ENCODE data around the gene GARIN3. TPM values are rescaled to one million over a fixed set of nuclear protein-coding genes. Genes with fewer than 3 reads are reported as not detected.
"Not testable (repeated sequence)": the region's sequence is repeated elsewhere in the genome, so short reads cannot be mapped to it uniquely, and the experiment has no call there.

Gene GARIN3
- not detected for polyA plus RNA-seq

DNA sequence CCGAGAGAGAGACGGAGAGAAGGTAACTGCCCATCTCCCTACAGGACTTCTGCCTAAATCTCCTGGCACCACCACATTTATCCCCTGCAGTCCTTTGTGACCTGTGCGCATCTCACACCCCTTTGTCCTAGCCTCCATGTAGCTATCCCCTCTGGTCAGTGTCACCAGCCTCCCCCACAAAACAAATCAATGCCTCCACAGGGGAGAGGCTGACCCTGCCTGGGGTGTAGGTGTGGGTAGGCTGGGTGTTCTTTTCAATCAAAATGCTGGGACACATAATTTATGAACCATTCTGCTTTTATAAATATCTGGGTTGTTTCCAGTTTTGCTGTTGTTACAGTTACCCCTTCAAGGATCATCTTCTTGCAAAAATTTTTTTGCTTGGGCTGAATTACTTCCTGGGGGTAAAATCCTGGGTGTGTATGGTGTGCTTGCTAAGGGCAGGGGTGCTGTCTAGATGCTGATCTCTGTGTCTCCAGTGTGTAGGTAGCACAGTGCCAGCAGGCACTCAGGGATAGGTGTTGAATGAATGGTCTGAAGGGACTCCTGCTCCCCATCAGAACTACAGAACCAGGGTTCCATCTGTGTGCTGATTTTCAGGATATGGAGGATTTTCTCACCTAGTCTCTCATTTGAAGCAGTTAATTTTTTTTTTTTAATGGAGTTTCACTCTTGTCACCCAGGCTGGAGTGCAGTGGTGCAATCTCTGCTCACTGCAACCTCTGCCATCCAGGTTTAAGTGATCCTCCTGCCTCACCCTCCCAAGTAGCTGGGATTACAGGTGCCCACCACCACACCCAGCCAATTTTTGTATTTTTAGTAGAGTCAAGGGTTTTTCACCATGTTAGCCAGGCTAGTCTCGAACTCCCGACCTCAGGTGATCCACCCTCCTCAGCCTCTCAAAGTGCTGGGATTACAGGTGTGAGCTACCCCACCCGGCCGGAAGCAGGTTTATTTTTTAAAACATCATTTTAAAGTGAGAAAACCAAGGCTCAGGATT, at the start of gene GARIN3:
Gene GARIN3, minus strand, starts transcription at position 51 of the 1,000 bp plus-strand sequence. CDS start 96 bp downstream, outside the sequence.
- 83 to 88% methylated on average over 7 of the region's 7 CpGs for WGBS, 2 donors
- no peaks in the 10 kb centered on the region for H3K9me3 ChIP-seq (ENCODE audit: control insufficient read depth in 2 of 2, insufficient read depth in 1 of 2, low read depth in 1 of 2, low read length in 1 of 2)
- H3K27me3 ChIP-seq (ENCODE audit: control insufficient read depth in 1 of 2, insufficient read depth in 2 of 2, low read length in 2 of 2), result no peaks in the 10 kb centered on the region
- no peaks in the 10 kb centered on the region for H3K36me3 ChIP-seq (ENCODE audit: control insufficient read depth in 2 of 2, insufficient read depth in 2 of 2, low read length in 1 of 2)
- no peak within 1 kb of the TSS for H3K4me3 ChIP-seq (ENCODE audit: low read depth in 1 of 2, low read length in 2 of 2)
- no peaks in the 10 kb centered on the region for H3K4me1 ChIP-seq (ENCODE audit: control insufficient read depth in 2 of 2, insufficient read depth in 2 of 2, low read length in 1 of 2)
- H3K27ac ChIP-seq (ENCODE audit: low read depth in 2 of 2, low read length in 1 of 2), result no peak within 1 kb of the TSS

DNA sequence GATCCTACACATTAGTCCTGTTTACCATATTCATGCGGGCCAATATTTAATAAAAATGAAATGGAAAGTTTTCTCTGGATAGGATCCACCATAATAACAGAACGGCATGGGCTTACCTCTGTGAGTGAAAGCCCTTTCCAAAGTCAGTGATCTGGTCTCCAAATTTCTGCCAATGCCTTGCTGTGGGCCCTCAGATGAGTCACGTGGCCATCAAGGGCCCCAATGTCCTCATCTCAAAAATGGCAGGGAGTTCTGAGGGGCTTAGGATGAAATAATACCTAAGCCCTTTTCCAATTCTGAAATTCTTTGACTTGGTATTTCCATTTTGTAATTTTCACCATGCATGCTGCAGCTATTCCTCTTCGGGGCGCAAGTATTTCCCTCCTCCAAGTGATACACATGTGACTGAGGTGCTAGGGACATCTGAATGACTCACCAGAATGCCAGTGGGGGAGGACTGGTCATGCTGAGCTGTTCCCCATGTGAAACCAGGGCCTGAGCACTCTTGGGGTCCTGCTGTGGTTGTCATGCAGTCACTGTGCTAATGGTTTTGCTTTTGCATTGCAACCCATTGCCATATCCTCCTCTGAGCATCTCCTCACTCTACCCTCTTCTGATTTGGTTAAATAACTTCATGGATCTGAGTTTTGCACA, 49.6 kb upstream of the GARIN3 start:
- Histone ChIP-seq H3K4me1 (ENCODE audit: control insufficient read depth in 2 of 2, insufficient read depth in 2 of 2, low read length in 1 of 2) (no peaks in the 10 kb centered on the region), H3K36me3 (ENCODE audit: control insufficient read depth in 2 of 2, insufficient read depth in 2 of 2, low read length in 1 of 2) (no peaks in the 10 kb centered on the region), H3K27me3 (ENCODE audit: control insufficient read depth in 1 of 2, insufficient read depth in 2 of 2, low read length in 2 of 2) (no peaks in the 10 kb centered on the region), H3K4me3 (ENCODE audit: low read depth in 1 of 2, low read length in 2 of 2) (no peak overlapping the region), H3K9me3 (ENCODE audit: control insufficient read depth in 2 of 2, insufficient read depth in 1 of 2, low read depth in 1 of 2, low read length in 1 of 2) (no peaks in the 10 kb centered on the region), H3K27ac (ENCODE audit: low read depth in 2 of 2, low read length in 1 of 2) (no peak overlapping the region)
- 76 to 78% methylated on average over 5 of the region's 5 CpGs for WGBS, 2 donors

DNA sequence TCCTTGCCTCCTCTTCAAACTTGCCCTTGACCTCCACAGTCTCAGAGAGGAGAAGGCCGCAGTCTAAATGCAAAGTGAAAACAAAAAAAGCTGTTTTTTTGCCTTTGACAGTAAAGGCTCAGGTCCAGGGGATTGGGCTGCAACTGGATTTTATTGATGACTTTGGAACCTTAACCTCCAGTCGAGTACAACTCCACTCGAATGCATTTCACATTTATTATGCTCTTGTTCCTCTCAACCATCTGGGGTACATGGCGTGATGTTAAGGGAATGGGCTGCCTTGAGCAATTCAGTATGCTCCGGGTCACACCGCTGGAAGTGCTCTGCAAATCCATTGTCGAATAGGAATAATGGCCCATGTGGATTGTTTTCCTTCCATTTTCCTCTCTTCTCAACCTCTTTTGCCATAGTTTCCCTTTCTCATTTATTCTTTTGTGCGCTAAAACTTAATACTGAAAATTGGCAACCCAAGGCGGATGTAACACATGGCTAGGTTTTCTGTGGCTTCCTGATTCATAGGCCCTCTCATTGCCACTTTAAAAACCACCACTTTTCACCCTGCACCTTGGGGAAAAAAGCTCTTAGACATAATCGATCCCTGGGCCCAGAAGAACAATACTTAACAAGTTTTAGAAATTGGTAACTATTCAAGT, 48.9 kb upstream of the GARIN3 start:
- Histone ChIP-seq H3K4me3 (ENCODE audit: low read depth in 1 of 2, low read length in 2 of 2) (no peak overlapping the region), H3K27me3 (ENCODE audit: control insufficient read depth in 1 of 2, insufficient read depth in 2 of 2, low read length in 2 of 2) (no peaks in the 10 kb centered on the region), H3K36me3 (ENCODE audit: control insufficient read depth in 2 of 2, insufficient read depth in 2 of 2, low read length in 1 of 2) (no peaks in the 10 kb centered on the region), H3K4me1 (ENCODE audit: control insufficient read depth in 2 of 2, insufficient read depth in 2 of 2, low read length in 1 of 2) (no peaks in the 10 kb centered on the region), H3K27ac (ENCODE audit: low read depth in 2 of 2, low read length in 1 of 2) (peak overlapping the region in 1 of 2 donors; percentile 17), H3K9me3 (ENCODE audit: control insufficient read depth in 2 of 2, insufficient read depth in 1 of 2, low read depth in 1 of 2, low read length in 1 of 2) (no peaks in the 10 kb centered on the region)
- WGBS, 2 donors, result 77 to 81% methylated on average over 10 of the region's 10 CpGs

DNA sequence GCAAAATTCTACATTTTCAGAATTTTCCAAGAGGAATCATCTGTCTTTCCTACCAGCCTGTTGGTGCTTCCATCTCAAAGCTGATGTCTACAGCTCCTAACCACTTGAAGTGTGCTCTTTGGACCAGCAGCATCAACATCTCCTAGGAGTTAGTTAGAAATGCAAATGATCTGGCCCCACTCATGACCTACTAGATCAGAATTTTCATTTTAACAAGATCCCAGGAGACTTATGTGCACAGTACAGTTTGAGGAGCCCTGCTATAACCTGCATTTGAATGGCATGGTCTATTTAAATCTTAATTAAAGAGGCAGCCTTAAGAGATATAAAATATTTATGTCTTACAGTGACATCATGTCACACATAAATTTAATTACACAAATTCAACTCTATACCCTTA, 48.4 kb upstream of the GARIN3 start:
- H3K36me3 ChIP-seq (ENCODE audit: control insufficient read depth in 2 of 2, insufficient read depth in 2 of 2, low read length in 1 of 2), result no peaks in the 10 kb centered on the region

DNA sequence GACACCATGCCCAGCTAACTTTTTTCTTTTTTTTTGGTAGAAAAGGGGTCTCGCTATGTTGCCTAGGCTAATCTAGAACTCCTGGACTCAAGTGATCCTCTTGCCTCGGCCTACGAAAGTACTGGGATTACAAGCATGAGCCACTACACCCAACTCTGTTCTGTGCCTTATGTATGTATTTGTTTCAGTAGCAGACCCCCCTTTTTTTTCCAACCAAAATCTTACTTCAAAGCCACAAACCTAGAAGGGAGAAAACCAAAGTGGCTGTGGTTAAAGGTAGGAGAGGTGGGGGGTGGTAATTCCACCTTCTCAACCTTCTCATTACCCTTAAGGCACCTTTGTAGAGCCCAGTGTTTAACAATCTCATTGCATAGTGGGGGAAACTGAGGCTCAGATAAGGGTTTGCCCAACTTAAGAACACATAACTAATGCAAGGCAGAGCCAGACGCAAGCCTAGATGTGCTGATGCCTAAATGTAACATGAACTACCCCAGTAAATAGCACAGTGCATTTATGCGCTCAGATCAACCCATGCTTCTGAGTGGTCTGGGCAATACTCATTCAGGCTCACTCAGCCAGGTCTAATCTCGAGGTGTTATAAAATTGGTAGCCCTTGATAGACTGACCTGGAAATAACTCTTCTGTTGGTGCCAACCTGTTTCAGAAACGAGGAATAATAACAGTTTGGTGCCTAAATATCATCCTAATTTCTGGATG, 47.6 kb upstream of the GARIN3 start:
- no peaks in the 10 kb centered on the region for H3K36me3 ChIP-seq (ENCODE audit: control insufficient read depth in 2 of 2, insufficient read depth in 2 of 2, low read length in 1 of 2)
- WGBS, 2 donors, result 76 to 84% methylated on average over 7 of the region's 7 CpGs
- no peaks in the 10 kb centered on the region for H3K9me3 ChIP-seq (ENCODE audit: control insufficient read depth in 2 of 2, insufficient read depth in 1 of 2, low read depth in 1 of 2, low read length in 1 of 2)
- no peaks in the 10 kb centered on the region for H3K27me3 ChIP-seq (ENCODE audit: control insufficient read depth in 1 of 2, insufficient read depth in 2 of 2, low read length in 2 of 2)
- no peaks in the 10 kb centered on the region for H3K4me1 ChIP-seq (ENCODE audit: control insufficient read depth in 2 of 2, insufficient read depth in 2 of 2, low read length in 1 of 2)
- H3K4me3 ChIP-seq (ENCODE audit: low read depth in 1 of 2, low read length in 2 of 2), result no peak overlapping the region
- no peak overlapping the region for H3K27ac ChIP-seq (ENCODE audit: low read depth in 2 of 2, low read length in 1 of 2)

More for the DNA sequence above, 48.4 kb upstream of the GARIN3 start:
- Histone ChIP-seq H3K27me3 (ENCODE audit: control insufficient read depth in 1 of 2, insufficient read depth in 2 of 2, low read length in 2 of 2) (no peaks in the 10 kb centered on the region), H3K27ac (ENCODE audit: low read depth in 2 of 2, low read length in 1 of 2) (no peak overlapping the region), H3K4me3 (ENCODE audit: low read depth in 1 of 2, low read length in 2 of 2) (no peak overlapping the region), H3K4me1 (ENCODE audit: control insufficient read depth in 2 of 2, insufficient read depth in 2 of 2, low read length in 1 of 2) (no peaks in the 10 kb centered on the region), H3K9me3 (ENCODE audit: control insufficient read depth in 2 of 2, insufficient read depth in 1 of 2, low read depth in 1 of 2, low read length in 1 of 2) (no peaks in the 10 kb centered on the region)

DNA sequence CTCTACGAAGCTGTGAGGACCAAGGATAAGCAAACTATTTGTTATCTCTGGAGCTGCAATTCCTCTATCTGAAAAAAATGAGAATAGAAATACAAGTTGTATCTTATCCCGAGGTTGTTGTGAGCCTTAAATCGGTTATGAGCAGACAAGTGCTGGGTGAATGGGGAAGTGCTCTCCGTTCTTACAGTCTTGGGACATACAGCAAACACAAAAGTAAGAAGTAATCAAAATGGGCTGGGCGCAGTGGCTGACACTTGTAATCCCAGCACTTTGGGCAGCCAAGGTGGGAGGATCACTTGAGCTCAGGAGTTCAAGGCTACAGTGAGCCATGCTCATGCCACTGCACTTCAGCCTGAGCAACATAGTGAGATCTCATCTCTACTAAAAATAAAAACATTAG, 46.2 kb upstream of the GARIN3 start:
- Histone ChIP-seq H3K4me1 (ENCODE audit: control insufficient read depth in 2 of 2, insufficient read depth in 2 of 2, low read length in 1 of 2) (no peaks in the 10 kb centered on the region), H3K9me3 (ENCODE audit: control insufficient read depth in 2 of 2, insufficient read depth in 1 of 2, low read depth in 1 of 2, low read length in 1 of 2) (no peaks in the 10 kb centered on the region), H3K27me3 (ENCODE audit: control insufficient read depth in 1 of 2, insufficient read depth in 2 of 2, low read length in 2 of 2) (no peaks in the 10 kb centered on the region), H3K4me3 (ENCODE audit: low read depth in 1 of 2, low read length in 2 of 2) (no peak overlapping the region), H3K36me3 (ENCODE audit: control insufficient read depth in 2 of 2, insufficient read depth in 2 of 2, low read length in 1 of 2) (no peaks in the 10 kb centered on the region), H3K27ac (ENCODE audit: low read depth in 2 of 2, low read length in 1 of 2) (no peak overlapping the region)
- WGBS, 2 donors, result 81 to 87% methylated on average over 5 of the region's 5 CpGs

DNA sequence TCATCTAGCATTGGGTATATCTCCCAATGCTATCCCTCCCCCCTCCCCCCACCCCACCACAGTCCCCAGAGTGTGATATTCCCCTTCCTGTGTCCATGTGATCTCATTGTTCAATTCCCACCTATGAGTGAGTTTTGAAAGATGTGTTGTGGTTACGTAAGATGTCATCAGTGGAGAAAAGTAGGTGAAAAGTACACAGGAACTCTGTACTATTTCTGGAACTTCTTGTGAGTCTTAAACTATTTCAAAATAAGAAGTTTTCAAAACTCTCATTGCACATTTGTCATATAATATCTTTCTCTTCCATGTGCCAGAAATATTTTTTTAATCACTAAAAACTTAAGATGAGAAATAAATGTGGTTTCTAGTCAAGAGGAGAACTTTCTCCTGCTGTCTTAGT, 44.6 kb upstream of the GARIN3 start:
- H3K27ac ChIP-seq (ENCODE audit: low read depth in 2 of 2, low read length in 1 of 2); H3K4me1 ChIP-seq (ENCODE audit: control insufficient read depth in 2 of 2, insufficient read depth in 2 of 2, low read length in 1 of 2); H3K27me3 ChIP-seq (ENCODE audit: control insufficient read depth in 1 of 2, insufficient read depth in 2 of 2, low read length in 2 of 2); H3K36me3 ChIP-seq (ENCODE audit: control insufficient read depth in 2 of 2, insufficient read depth in 2 of 2, low read length in 1 of 2); H3K4me3 ChIP-seq (ENCODE audit: low read depth in 1 of 2, low read length in 2 of 2); H3K9me3 ChIP-seq (ENCODE audit: control insufficient read depth in 2 of 2, insufficient read depth in 1 of 2, low read depth in 1 of 2, low read length in 1 of 2): not testable (repeated sequence)
- WGBS, 2 donors, result 55 to 64% methylated on average over 1 of the region's 1 CpG

DNA sequence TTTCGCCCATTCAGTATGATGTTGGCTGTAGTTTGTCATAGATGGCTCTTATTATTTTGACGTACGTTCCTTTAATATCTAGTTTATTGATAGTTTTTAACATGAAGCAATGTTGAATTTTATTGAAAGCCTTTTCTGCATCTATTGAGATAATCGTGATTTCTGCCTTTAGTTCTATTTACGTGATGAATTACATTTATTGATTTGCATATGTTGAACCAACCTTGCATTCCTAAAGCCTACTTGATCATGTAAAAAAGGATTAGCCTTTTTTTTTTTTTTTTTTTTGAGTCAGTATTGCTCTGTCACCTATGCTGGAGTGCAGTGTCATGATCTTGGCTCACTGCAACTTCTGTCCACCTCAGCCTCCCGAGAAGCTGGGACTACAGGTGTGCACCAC, 39.6 kb upstream of the GARIN3 start:
- H3K4me3 ChIP-seq (ENCODE audit: low read depth in 1 of 2, low read length in 2 of 2), result no peak overlapping the region
- peaks cover 0 to under 1% of the 10 kb centered on the region in 2 donors for H3K27me3 ChIP-seq (ENCODE audit: control insufficient read depth in 1 of 2, insufficient read depth in 2 of 2, low read length in 2 of 2)
- no peak overlapping the region for H3K27ac ChIP-seq (ENCODE audit: low read depth in 2 of 2, low read length in 1 of 2)
- 76 to 86% methylated on average over 6 of the region's 6 CpGs for WGBS, 2 donors
- H3K36me3 ChIP-seq (ENCODE audit: control insufficient read depth in 2 of 2, insufficient read depth in 2 of 2, low read length in 1 of 2), result no peaks in the 10 kb centered on the region
- H3K4me1 ChIP-seq (ENCODE audit: control insufficient read depth in 2 of 2, insufficient read depth in 2 of 2, low read length in 1 of 2), result no peaks in the 10 kb centered on the region
- no peaks in the 10 kb centered on the region for H3K9me3 ChIP-seq (ENCODE audit: control insufficient read depth in 2 of 2, insufficient read depth in 1 of 2, low read depth in 1 of 2, low read length in 1 of 2)

DNA sequence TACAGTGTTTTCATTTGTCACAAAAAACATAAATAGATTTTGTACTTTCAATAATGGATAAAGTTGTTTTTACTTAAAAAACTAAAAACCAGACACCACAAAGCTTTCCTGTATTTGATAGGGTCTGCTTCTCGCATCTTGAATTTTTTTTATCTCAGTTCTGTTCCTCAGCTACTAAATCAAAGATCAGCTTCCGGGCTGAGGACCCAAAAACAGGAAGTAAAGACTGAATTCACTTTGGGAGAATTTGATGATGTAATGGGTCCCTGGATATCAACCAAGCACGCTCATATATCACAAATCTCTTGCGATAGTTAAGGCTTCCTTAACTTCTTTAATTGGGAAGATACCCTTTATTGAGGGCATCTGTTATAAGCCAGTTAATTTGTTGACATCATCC, 38.7 kb upstream of the GARIN3 start:
- no peak overlapping the region for H3K4me3 ChIP-seq (ENCODE audit: low read depth in 1 of 2, low read length in 2 of 2)
- 66 to 75% methylated on average over 4 of the region's 4 CpGs for WGBS, 2 donors
- H3K4me1 ChIP-seq (ENCODE audit: control insufficient read depth in 2 of 2, insufficient read depth in 2 of 2, low read length in 1 of 2), result no peaks in the 10 kb centered on the region

More for the DNA sequence above, 38.7 kb upstream of the GARIN3 start:
- Histone ChIP-seq H3K9me3 (ENCODE audit: control insufficient read depth in 2 of 2, insufficient read depth in 1 of 2, low read depth in 1 of 2, low read length in 1 of 2) (no peaks in the 10 kb centered on the region), H3K27ac (ENCODE audit: low read depth in 2 of 2, low read length in 1 of 2) (no peak overlapping the region), H3K27me3 (ENCODE audit: control insufficient read depth in 1 of 2, insufficient read depth in 2 of 2, low read length in 2 of 2) (peaks cover 0 to 3% of the 10 kb centered on the region in 2 donors), H3K36me3 (ENCODE audit: control insufficient read depth in 2 of 2, insufficient read depth in 2 of 2, low read length in 1 of 2) (no peaks in the 10 kb centered on the region)

Data from esophagus (tissue), 2 donors.